T-helper 17 cell (primary cell): ENCODE measurements around the gene VWA5A. TPM values are rescaled to one million over a fixed set of nuclear protein-coding genes. Genes with fewer than 3 reads are reported as not detected.
A peak's percentile ranks its signal among the peaks of the same experiment; 100 is the strongest.

ENCODE experiments used
- ATAC-seq: fragments of 150-1000 bp; cut with Tn5 transposase; 2 replicates; pipeline ENCODE4 v1.10.0; 2021; ENCODE audit warnings: mild to moderate bottlenecking, moderate library complexity
- DNase-seq, 3 donors: peaks; one replicate each; pipeline versions ENCODE4 v3.0.0 to v3.0.0-alpha.2; 2020 to 2021
- H3K9me3 ChIP-seq: one replicate; pipeline ENCODE4 v1.7.0; 2013; ENCODE audit warnings: low read length, mild to moderate bottlenecking; ENCODE audit not compliant: control insufficient read depth, poor library complexity, severe bottlenecking
- H3K27ac Mint-ChIP-seq: one replicate; pipeline ENCODE4 v1.8.0; 2022; ENCODE audit warnings: mild to moderate bottlenecking, moderate library complexity, mixed read lengths
- H3K27me3 Mint-ChIP-seq: one replicate; pipeline ENCODE4 v1.8.0; 2022; ENCODE audit warnings: mixed read lengths
- H3K36me3 Mint-ChIP-seq: one replicate; pipeline ENCODE4 v1.8.0; 2022; ENCODE audit warnings: low read depth, mixed read lengths
- H3K4me1 Mint-ChIP-seq: one replicate; pipeline ENCODE4 v1.8.0; 2022; ENCODE audit warnings: mild to moderate bottlenecking, mixed read lengths
- H3K4me3 Mint-ChIP-seq: one replicate; pipeline ENCODE4 v1.8.0; 2022; ENCODE audit warnings: mild to moderate bottlenecking, moderate library complexity, mixed read lengths
- total RNA-seq, 4 donors: library from RNA in 2 of 4; stranded (reverse) in 2 of 4; gene quantifications; one replicate each; pipeline ENCODE4 v1.2.3 and lab custom pipeline; 2022 to 2026

Gene VWA5A
- total RNA-seq (1 to 10 TPM; 4.7 to 5.4 TPM), total RNA-seq (lab: John Stamatoyannopoulos, UW) (7.9 to 9.3 reads per million in 2 donors)

- no peaks in the 10 kb centered on the region for H3K9me3 ChIP-seq
- H3K27me3 Mint-ChIP-seq: peaks cover 21% of the 10 kb centered on the region
- H3K27ac Mint-ChIP-seq: peak within 1 kb of the TSS; percentile 51
- H3K36me3 Mint-ChIP-seq: peaks cover 8% of the 10 kb centered on the region
- peaks cover 17% of the 10 kb centered on the region for H3K4me1 Mint-ChIP-seq
- H3K4me3 Mint-ChIP-seq: peak within 1 kb of the TSS; percentile 96
- DNase-seq (peak in 2 of 3 donors; percentile 24 to 34), ATAC-seq (peak; percentile 99)
Observed at GRCh38 chr11:124114942-124115781, at the start of gene VWA5A. VWA5A (plus strand) TSS chr11:124115450; CDS start chr11:124117512, 2,062 bp downstream.

- DNase-seq: no peak
- Mint-ChIP-seq H3K27ac (no peak overlapping the region), H3K4me3 (no peak overlapping the region), H3K27me3 (peaks cover 72% of the 10 kb centered on the region), H3K36me3 (no peaks in the 10 kb centered on the region), H3K4me1 (peaks cover 11% of the 10 kb centered on the region)
- H3K9me3 ChIP-seq: no peaks in the 10 kb centered on the region
- no peak for ATAC-seq
Observed at GRCh38 chr11:124068601-124069110, 46.6 kb upstream of the VWA5A start.

GRCh38 chr11:124069429-124070401 is 45.5 kb upstream of the VWA5A start:
- Mint-ChIP-seq H3K27ac (no peak overlapping the region), H3K4me1 (peaks cover 11% of the 10 kb centered on the region), H3K4me3 (no peak overlapping the region), H3K27me3 (peaks cover 70% of the 10 kb centered on the region), H3K36me3 (no peaks in the 10 kb centered on the region)
- ATAC-seq: peak; percentile 79
- no peaks in the 10 kb centered on the region for H3K9me3 ChIP-seq
- no peak for DNase-seq

GRCh38 chr11:124070915-124071622 is 44.2 kb upstream of the VWA5A start:
- H3K4me1 Mint-ChIP-seq: peaks cover 12% of the 10 kb centered on the region
- peaks cover 70% of the 10 kb centered on the region for H3K27me3 Mint-ChIP-seq
- H3K27ac Mint-ChIP-seq: no peak overlapping the region
- H3K4me3 Mint-ChIP-seq: no peak overlapping the region
- no peaks in the 10 kb centered on the region for H3K9me3 ChIP-seq
- no peaks in the 10 kb centered on the region for H3K36me3 Mint-ChIP-seq
- DNase-seq (peak; percentile 20 to 50 (median 27)), ATAC-seq (peak; percentile 51)

GRCh38 chr11:124071623-124071948 is 43.7 kb upstream of the VWA5A start:
- no peaks in the 10 kb centered on the region for H3K36me3 Mint-ChIP-seq
- H3K27ac Mint-ChIP-seq: no peak overlapping the region

GRCh38 chr11:124072147-124072546 is 43.1 kb upstream of the VWA5A start:
- H3K27ac Mint-ChIP-seq: no peak overlapping the region
- no peak overlapping the region for H3K4me3 Mint-ChIP-seq
- H3K4me1 Mint-ChIP-seq: peaks cover 15% of the 10 kb centered on the region
- no peaks in the 10 kb centered on the region for H3K9me3 ChIP-seq
- ATAC-seq (no peak), DNase-seq (no peak)
- peaks cover 71% of the 10 kb centered on the region for H3K27me3 Mint-ChIP-seq
- no peaks in the 10 kb centered on the region for H3K36me3 Mint-ChIP-seq

More at GRCh38 chr11:124071623-124071948, 43.7 kb upstream of the VWA5A start:
- H3K9me3 ChIP-seq: no peaks in the 10 kb centered on the region
- DNase-seq (no peak), ATAC-seq (no peak)
- peaks cover 70% of the 10 kb centered on the region for H3K27me3 Mint-ChIP-seq
- H3K4me1 Mint-ChIP-seq: peaks cover 15% of the 10 kb centered on the region
- no peak overlapping the region for H3K4me3 Mint-ChIP-seq

GRCh38 chr11:124074554-124074953 is 40.7 kb upstream of the VWA5A start:
- H3K4me1 Mint-ChIP-seq: peaks cover 6% of the 10 kb centered on the region
- H3K9me3 ChIP-seq: no peaks in the 10 kb centered on the region
- H3K36me3 Mint-ChIP-seq: peaks cover 7% of the 10 kb centered on the region
- H3K4me3 Mint-ChIP-seq: no peak overlapping the region
- no peak overlapping the region for H3K27ac Mint-ChIP-seq
- DNase-seq: no peak
- no peak for ATAC-seq
- H3K27me3 Mint-ChIP-seq: peaks cover 71% of the 10 kb centered on the region

GRCh38 chr11:124075492-124075840 is 39.8 kb upstream of the VWA5A start:
- DNase-seq (no peak), ATAC-seq (peak; percentile 10)
- H3K9me3 ChIP-seq: no peaks in the 10 kb centered on the region
- Mint-ChIP-seq H3K4me3 (peak overlapping the region; percentile 47), H3K27me3 (peaks cover 73% of the 10 kb centered on the region), H3K4me1 (peaks cover 4% of the 10 kb centered on the region), H3K27ac (no peak overlapping the region), H3K36me3 (peaks cover 7% of the 10 kb centered on the region)

- Mint-ChIP-seq H3K4me1 (peaks cover 4% of the 10 kb centered on the region), H3K4me3 (peak overlapping the region; percentile 78), H3K27ac (no peak overlapping the region), H3K27me3 (peaks cover 75% of the 10 kb centered on the region), H3K36me3 (peaks cover 7% of the 10 kb centered on the region)
- no peaks in the 10 kb centered on the region for H3K9me3 ChIP-seq
- DNase-seq: no peak
- peak; percentile 56 for ATAC-seq
Observed at GRCh38 chr11:124075841-124076651, 39.2 kb upstream of the VWA5A start.

- no peaks in the 10 kb centered on the region for H3K9me3 ChIP-seq
- ATAC-seq: no peak
- peaks cover 4% of the 10 kb centered on the region for H3K4me1 Mint-ChIP-seq
- no peak for DNase-seq
- peaks cover 7% of the 10 kb centered on the region for H3K36me3 Mint-ChIP-seq
- peaks cover 79% of the 10 kb centered on the region for H3K27me3 Mint-ChIP-seq
- H3K27ac Mint-ChIP-seq: no peak overlapping the region
- peak overlapping the region; percentile 79 for H3K4me3 Mint-ChIP-seq
Observed at GRCh38 chr11:124077266-124077665, 38.0 kb upstream of the VWA5A start.

GRCh38 chr11:124078591-124078990 is 36.7 kb upstream of the VWA5A start:
- H3K27me3 Mint-ChIP-seq: peaks cover 82% of the 10 kb centered on the region
- ATAC-seq (no peak), DNase-seq (no peak)
- H3K36me3 Mint-ChIP-seq: peaks cover 7% of the 10 kb centered on the region
- peaks cover 4% of the 10 kb centered on the region for H3K4me1 Mint-ChIP-seq
- no peak overlapping the region for H3K27ac Mint-ChIP-seq
- no peak overlapping the region for H3K4me3 Mint-ChIP-seq
- no peaks in the 10 kb centered on the region for H3K9me3 ChIP-seq
